ENCODE results near the gene SRSF9. TPM values are rescaled to one million over a fixed set of nuclear protein-coding genes. Genes with fewer than 3 reads are reported as not detected.

Gene SRSF9
- total and polyA plus RNA-seq, 2 of the 13 experiments (the other 11 are each of a cell fraction or from before 2014, with no cell fraction given): 125 to 144 TPM

DNA sequence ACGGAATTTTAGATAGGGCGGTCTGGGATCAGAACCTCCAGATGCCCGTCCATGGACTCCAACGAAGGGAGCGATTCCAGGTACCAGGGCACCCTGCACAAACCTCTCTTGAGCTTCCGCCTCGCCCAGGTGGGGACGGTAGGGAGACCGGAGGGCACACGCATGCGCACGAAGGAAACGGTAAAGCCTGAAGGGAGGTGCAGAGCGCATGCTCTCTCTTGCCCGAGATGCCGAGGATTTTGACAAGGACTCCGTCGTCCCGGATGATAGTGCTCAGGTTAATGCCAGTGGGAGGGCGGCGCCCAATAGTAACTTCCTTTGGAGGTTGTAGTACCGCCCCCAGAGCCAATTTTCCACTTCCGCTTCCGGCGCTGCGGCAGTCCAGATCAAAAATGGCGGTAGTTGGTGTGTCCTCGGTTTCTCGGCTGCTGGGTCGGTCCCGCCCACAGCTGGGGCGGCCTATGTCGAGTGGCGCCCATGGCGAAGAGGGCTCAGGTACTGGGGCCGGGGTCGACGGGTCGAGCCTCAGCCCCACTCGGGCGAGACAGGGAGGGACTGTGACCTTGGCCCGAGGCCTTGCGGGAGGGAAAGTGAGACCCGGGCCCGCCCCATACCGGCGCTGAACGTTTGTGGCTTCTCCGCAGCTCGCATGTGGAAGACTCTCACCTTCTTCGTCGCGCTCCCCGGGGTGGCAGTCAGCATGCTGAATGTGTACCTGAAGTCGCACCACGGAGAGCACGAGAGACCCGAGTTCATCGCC lies 31.6 kb downstream of the SRSF9 start, which contains the start of gene COX6A1 (continued):
- TF ChIP-seq PITX1 (CRISPR knock-in tag; IDR thresholded peaks at IDR 0.05) (peak; percentile 59; the same call in 1 of the 2 replicates), SMAD3 (CRISPR knock-in tag; IDR thresholded peaks at IDR 0.05) (0 out of 2 replicates have a peak, but pooled peaks have one; percentile 46), ZNF333 (CRISPR knock-in tag; IDR thresholded peaks at IDR 0.05; ENCODE audit: borderline replicate concordance) (0 out of 2 replicates have a peak, but pooled peaks have one; percentile 55), MIER3 (CRISPR knock-in tag; IDR thresholded peaks at IDR 0.05; ENCODE audit: borderline replicate concordance) (peak; percentile 41; the same call in 1 of the 2 replicates), ZNF775 (CRISPR knock-in tag; IDR thresholded peaks at IDR 0.05; ENCODE audit: borderline replicate concordance) (no peak)
- TF ChIP-seq, protein P1, sequence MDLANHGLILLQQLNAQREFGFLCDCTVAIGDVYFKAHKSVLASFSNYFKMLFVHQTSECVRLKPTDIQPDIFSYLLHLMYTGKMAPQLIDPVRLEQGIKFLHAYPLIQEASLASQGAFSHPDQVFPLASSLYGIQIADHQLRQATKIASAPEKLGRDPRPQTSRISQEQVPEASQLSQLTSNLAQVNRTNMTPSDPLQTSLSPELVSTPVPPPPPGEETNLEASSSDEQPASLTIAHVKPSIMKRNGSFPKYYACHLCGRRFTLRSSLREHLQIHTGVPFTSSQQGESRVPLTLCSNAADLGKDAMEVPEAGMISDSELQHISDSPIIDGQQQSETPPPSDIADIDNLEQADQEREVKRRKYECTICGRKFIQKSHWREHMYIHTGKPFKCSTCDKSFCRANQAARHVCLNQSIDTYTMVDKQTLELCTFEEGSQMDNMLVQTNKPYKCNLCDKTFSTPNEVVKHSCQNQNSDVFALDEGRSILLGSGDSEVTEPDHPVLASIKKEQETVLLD (CRISPR knock-in tag; IDR thresholded peaks at IDR 0.05; ENCODE audit: low read depth): no peak
- TF ChIP-seq, protein P2, sequence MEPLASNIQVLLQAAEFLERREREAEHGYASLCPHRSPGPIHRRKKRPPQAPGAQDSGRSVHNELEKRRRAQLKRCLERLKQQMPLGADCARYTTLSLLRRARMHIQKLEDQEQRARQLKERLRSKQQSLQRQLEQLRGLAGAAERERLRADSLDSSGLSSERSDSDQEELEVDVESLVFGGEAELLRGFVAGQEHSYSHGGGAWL (CRISPR knock-in tag; IDR thresholded peaks at IDR 0.05): peak; percentile 79
- TF ChIP-seq, protein P3, sequence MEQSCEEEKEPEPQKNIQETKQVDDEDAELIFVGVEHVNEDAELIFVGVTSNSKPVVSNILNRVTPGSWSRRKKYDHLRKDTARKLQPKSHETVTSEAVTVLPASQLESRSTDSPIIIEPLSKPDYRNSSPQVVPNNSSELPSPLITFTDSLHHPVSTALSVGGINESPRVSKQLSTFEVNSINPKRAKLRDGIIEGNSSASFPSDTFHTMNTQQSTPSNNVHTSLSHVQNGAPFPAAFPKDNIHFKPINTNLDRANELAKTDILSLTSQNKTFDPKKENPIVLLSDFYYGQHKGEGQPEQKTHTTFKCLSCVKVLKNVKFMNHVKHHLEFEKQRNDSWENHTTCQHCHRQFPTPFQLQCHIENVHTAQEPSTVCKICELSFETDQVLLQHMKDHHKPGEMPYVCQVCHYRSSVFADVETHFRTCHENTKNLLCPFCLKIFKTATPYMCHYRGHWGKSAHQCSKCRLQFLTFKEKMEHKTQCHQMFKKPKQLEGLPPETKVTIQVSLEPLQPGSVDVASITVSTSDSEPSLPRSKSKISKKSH (CRISPR knock-in tag; IDR thresholded peaks at IDR 0.05; ENCODE audit: borderline replicate concordance): peak; percentile 85
- TF ChIP-seq, protein P4, sequence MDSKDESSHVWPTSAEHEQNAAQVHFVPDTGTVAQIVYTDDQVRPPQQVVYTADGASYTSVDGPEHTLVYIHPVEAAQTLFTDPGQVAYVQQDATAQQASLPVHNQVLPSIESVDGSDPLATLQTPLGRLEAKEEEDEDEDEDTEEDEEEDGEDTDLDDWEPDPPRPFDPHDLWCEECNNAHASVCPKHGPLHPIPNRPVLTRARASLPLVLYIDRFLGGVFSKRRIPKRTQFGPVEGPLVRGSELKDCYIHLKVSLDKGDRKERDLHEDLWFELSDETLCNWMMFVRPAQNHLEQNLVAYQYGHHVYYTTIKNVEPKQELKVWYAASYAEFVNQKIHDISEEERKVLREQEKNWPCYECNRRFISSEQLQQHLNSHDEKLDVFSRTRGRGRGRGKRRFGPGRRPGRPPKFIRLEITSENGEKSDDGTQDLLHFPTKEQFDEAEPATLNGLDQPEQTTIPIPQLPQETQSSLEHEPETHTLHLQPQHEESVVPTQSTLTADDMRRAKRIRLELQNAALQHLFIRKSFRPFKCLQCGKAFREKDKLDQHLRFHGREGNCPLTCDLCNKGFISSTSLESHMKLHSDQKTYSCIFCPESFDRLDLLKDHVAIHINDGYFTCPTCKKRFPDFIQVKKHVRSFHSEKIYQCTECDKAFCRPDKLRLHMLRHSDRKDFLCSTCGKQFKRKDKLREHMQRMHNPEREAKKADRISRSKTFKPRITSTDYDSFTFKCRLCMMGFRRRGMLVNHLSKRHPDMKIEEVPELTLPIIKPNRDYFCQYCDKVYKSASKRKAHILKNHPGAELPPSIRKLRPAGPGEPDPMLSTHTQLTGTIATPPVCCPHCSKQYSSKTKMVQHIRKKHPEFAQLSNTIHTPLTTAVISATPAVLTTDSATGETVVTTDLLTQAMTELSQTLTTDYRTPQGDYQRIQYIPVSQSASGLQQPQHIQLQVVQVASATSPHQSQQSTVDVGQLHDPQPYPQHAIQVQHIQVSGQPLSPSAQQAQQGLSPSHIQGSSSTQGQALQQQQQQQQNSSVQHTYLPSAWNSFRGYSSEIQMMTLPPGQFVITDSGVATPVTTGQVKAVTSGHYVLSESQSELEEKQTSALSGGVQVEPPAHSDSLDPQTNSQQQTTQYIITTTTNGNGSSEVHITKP (CRISPR knock-in tag; IDR thresholded peaks at IDR 0.05; ENCODE audit: low read depth): 0 out of 2 replicates have a peak, but pooled peaks have one; percentile 63
- TF ChIP-seq, protein P5, sequence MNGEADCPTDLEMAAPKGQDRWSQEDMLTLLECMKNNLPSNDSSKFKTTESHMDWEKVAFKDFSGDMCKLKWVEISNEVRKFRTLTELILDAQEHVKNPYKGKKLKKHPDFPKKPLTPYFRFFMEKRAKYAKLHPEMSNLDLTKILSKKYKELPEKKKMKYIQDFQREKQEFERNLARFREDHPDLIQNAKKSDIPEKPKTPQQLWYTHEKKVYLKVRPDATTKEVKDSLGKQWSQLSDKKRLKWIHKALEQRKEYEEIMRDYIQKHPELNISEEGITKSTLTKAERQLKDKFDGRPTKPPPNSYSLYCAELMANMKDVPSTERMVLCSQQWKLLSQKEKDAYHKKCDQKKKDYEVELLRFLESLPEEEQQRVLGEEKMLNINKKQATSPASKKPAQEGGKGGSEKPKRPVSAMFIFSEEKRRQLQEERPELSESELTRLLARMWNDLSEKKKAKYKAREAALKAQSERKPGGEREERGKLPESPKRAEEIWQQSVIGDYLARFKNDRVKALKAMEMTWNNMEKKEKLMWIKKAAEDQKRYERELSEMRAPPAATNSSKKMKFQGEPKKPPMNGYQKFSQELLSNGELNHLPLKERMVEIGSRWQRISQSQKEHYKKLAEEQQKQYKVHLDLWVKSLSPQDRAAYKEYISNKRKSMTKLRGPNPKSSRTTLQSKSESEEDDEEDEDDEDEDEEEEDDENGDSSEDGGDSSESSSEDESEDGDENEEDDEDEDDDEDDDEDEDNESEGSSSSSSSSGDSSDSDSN (CRISPR knock-in tag; IDR thresholded peaks at IDR 0.05): no peak
- TF ChIP-seq, protein P6, sequence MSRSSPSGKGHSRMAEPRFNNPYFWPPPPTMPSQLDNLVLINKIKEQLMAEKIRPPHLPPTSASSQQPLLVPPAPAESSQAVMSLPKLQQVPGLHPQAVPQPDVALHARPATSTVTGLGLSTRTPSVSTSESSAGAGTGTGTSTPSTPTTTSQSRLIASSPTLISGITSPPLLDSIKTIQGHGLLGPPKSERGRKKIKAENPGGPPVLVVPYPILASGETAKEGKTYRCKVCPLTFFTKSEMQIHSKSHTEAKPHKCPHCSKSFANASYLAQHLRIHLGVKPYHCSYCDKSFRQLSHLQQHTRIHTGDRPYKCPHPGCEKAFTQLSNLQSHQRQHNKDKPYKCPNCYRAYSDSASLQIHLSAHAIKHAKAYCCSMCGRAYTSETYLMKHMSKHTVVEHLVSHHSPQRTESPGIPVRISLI (CRISPR knock-in tag; IDR thresholded peaks at IDR 0.05; ENCODE audit: borderline replicate concordance): no peak
- TF ChIP-seq, protein P7, sequence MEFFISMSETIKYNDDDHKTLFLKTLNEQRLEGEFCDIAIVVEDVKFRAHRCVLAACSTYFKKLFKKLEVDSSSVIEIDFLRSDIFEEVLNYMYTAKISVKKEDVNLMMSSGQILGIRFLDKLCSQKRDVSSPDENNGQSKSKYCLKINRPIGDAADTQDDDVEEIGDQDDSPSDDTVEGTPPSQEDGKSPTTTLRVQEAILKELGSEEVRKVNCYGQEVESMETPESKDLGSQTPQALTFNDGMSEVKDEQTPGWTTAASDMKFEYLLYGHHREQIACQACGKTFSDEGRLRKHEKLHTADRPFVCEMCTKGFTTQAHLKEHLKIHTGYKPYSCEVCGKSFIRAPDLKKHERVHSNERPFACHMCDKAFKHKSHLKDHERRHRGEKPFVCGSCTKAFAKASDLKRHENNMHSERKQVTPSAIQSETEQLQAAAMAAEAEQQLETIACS (CRISPR knock-in tag; IDR thresholded peaks at IDR 0.05): no peak

Data from HepG2 (cell line).